Fibroblast of skin of right quadriceps (primary cell): ENCODE measurements around the gene ETFRF1.

Source experiments
- DNase-seq: peaks from one replicate; pipeline ENCODE4 v3.0.0-alpha.2; 2013

Gene ETFRF1

GRCh38 chr12:25236190-25236589, 41.2 kb downstream of the ETFRF1 start:
- peak; percentile 7 for DNase-seq

DNA sequence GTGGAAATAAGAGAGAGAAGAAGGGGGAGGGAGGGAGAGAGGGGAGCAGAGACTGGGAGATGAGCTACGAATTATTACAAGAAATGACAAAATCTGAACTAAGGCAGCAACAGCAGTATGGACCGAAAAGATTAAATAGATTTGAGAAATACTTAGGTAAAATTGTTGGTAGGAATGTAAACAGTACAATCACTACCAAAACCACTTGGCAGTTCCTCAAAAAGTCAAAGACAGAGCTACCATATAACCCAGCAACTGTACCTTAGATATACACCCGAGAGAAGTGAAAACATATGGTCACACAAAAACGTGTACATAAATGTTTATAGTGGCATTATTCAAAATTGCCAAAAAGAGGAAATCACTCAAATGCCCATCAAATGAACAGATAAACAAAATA, 41.6 kb downstream of the ETFRF1 start:
- no peak for DNase-seq

DNA sequence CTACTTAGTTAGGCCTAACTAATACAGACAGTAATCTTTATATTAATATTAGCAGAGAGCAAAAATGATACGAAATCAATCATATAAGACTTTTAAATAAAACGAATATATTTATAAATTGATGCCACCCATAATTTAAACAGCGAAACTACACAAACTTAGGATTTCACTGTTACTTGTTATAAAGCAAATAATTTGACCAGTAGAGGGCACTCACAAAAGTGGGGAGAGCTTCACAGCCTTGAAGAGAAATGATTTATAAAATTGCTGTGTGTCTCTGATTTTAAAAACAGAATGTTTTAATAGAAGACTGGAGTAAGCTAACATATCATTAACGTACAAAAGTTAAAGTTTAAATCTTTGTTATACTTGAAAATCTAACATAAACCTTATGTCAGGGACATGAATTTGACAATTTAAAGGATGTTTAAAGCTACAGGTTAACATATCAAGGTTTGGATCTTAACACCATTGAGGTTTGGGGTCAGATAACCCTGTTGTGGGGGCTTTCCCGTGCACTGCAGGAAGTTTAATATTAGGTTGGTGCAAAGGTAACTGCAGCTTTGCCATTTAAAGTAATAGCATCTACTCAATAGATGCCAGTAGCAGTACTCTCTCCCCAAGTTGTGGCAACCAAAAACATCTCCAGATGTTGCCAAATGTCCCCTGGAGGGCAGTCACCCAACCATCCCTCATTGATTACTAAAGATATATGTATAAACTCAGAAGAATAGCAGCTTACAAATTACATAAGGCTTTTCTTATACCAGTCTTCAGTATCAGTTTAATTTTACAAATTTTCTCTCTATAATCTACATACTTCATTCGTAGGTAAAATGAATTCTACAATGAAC, 46.4 kb downstream of the ETFRF1 start:
- DNase-seq = peak; percentile 56

GRCh38 chr12:25242981-25243679, 48.1 kb downstream of the ETFRF1 start:
- peak; percentile 31 for DNase-seq

DNA sequence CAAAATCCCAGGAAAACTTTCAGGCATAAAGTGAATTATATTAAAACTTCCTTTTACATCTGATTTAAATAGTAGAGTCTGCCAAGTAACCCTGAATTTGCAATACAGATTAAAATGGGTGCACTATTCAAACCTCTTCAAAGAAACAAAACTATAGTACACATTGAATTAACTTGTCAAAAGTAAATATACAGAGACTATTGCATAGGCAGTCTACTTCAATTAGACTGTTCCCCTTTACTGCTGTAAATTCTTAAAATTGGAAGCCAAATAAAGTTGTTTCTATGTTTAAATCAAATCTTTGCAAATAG, 48.6 kb downstream of the ETFRF1 start:
- no peak for DNase-seq

- DNase-seq = no peak
Observed at GRCh38 chr12:25245491-25245890, 50.5 kb downstream of the ETFRF1 start.

DNA sequence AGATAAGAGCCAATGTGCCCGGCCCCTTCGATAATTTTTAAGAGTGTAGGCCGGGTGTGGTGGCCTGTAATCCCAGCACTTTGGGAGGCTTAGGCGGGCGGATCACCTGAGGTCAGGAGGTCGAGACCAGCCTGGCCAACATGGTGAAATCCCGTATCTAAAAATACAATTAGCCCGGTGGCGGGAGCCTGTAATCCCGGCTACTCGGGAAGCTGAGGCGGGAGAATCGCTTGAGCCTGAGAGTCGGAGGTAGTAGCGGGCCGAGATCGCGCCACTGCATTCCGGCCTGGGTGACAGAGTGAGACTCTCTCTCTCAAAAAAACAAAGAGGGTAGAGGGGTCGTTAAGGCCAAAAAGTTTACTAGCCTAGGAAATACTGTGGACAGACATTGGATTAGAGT, 53.1 kb downstream of the ETFRF1 start:
- DNase-seq = no peak

DNA sequence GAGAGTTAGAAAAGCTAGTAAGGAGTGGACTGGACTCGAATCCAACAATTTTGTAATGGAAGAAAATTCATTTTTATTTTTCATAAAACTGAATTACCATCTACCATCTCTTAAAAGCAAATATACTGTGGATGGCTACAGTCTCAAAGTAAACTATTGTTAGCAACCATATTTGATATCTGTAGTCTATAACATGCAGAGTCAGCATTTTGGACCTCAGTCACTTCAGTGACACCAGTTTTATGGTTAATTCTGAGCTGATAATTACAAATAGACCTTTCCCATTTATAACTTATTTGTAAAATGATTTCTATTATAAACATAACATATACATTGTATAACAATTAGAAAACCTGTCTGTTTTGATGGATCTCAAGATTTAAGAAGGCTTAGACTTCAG, 53.7 kb downstream of the ETFRF1 start:
- no peak for DNase-seq

- DNase-seq = peak; percentile 26
Observed at GRCh38 chr12:25249931-25250738, 55.1 kb downstream of the ETFRF1 start.

GRCh38 chr12:25250744-25251730, 56.0 kb downstream of the ETFRF1 start, which contains the start of gene KRAS:
Gene KRAS (minus strand): TSS chr12:25250929.
- peak; percentile 98 for DNase-seq

DNA sequence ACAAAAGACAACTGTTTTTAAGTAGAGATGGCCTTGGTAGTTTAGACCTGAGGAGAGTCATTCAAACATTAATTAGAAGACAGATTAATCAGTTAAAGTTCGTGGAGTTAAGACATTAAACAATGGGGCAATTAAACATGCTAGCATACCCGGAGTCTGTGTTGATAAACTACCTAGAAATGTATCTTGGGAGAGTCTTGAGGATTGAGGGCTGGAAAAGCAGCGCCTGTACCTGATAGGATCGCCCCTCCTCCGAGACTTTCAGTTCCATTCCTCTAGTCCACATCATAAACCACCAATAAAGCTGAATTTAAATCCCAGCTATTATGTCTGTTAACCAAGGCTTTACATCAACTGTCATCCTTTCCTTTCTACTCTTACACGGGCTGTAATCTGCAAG, 56.7 kb downstream of the ETFRF1 start:
- DNase-seq = no peak

GRCh38 chr12:25252946-25253345, 57.9 kb downstream of the ETFRF1 start:
- no peak for DNase-seq

DNA sequence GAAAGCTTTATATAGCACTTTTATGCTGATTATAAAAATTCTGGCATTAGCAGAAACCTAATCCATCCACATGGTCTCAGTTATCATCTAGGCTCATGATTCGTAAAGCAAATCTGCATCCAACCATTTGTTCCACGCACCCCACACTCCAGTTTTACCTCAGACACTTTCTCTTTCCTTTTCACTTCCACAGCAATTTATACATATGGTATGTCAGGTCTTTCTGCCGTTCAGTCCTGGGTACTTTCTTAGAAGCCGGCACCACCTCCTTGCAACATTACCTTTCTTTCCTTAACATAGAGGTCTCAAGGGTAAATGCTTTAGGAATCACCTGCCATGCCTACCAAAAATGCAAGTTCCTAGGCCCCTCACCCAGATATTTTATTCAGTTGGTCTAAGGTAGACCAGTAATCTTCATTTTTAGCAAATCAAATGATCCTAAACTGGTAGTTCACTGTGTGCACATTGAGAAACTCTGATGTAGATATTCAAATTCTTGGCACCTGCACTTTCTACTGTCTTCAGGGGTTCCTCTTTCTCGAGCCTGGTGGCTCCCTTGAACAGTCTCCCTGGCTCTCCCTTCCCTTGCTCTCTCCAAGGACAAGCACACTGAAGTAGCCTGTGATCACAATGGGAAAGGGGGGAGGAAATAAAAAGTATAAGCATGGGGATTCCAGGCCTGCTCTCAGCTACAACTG, 58.5 kb downstream of the ETFRF1 start:
- DNase-seq = no peak

- peak; percentile 20 for DNase-seq
Observed at GRCh38 chr12:25254271-25254880, 59.3 kb downstream of the ETFRF1 start.
